Stimulated activated CD8-positive, alpha-beta memory T cell treated with anti-CD3 and anti-CD28 coated beads, Interleukin-12 subunit alpha, Interleukin-12 subunit beta, amount 100 ng/mL, for 1 hour (primary cell): ENCODE data around the gene EXOC6B.

Source experiments
- DNase-seq: peaks from one replicate; pipeline ENCODE4 v3.0.0-alpha.2; 2020; ENCODE audit warnings: low read depth

EXOC6B gene

GRCh38 chr2:72162574-72162973, 663.3 kb downstream of the EXOC6B start:
- DNase-seq: no peak

GRCh38 chr2:72159211-72159993, 666.4 kb downstream of the EXOC6B start:
- DNase-seq: no peak

- DNase-seq: no peak
Measured at GRCh38 chr2:72157871-72158771, 667.7 kb downstream of the EXOC6B start.

- no peak for DNase-seq
Measured at GRCh38 chr2:72156872-72157271, 669.0 kb downstream of the EXOC6B start.

GRCh38 chr2:72155737-72156136, 670.1 kb downstream of the EXOC6B start:
- DNase-seq: no peak

GRCh38 chr2:72155151-72155550, 670.7 kb downstream of the EXOC6B start:
- no peak for DNase-seq

GRCh38 chr2:72154386-72154975, 671.4 kb downstream of the EXOC6B start:
- DNase-seq: no peak

GRCh38 chr2:72153924-72154323, 671.9 kb downstream of the EXOC6B start:
- no peak for DNase-seq

- DNase-seq: no peak
Measured at GRCh38 chr2:72153026-72153791, 672.6 kb downstream of the EXOC6B start.

- no peak for DNase-seq
Measured at GRCh38 chr2:72150861-72151356, 674.9 kb downstream of the EXOC6B start.

GRCh38 chr2:72150157-72150860, 675.5 kb downstream of the EXOC6B start:
- DNase-seq: peak; percentile 43

- no peak for DNase-seq
Measured at GRCh38 chr2:72149556-72150156, 676.2 kb downstream of the EXOC6B start.

GRCh38 chr2:72148837-72149555, 676.8 kb downstream of the EXOC6B start:
- DNase-seq: no peak

GRCh38 chr2:72148003-72148836, 677.6 kb downstream of the EXOC6B start:
- DNase-seq: no peak

GRCh38 chr2:72147303-72147971, 678.4 kb downstream of the EXOC6B start, which contains the start of gene CYP26B1:
TSS of gene CYP26B1 (minus strand) at chr2:72147862. CDS start at chr2:72147834, 28 bp downstream.
- no peak for DNase-seq

GRCh38 chr2:72146347-72147302, 679.2 kb downstream of the EXOC6B start:
- no peak for DNase-seq

GRCh38 chr2:72145658-72146329, 680.0 kb downstream of the EXOC6B start:
- DNase-seq: no peak
